ENCODE data around the gene VKORC1L1. TPM values are rescaled to one million over a fixed set of nuclear protein-coding genes. Genes with fewer than 3 reads are reported as not detected.

VKORC1L1 gene
- total and polyA plus RNA-seq, 9 of the 15 experiments (the other 6 are each of a cell fraction or from before 2014, with no cell fraction given), result 6.8 to 36.5 (median 19.3) TPM

DNA sequence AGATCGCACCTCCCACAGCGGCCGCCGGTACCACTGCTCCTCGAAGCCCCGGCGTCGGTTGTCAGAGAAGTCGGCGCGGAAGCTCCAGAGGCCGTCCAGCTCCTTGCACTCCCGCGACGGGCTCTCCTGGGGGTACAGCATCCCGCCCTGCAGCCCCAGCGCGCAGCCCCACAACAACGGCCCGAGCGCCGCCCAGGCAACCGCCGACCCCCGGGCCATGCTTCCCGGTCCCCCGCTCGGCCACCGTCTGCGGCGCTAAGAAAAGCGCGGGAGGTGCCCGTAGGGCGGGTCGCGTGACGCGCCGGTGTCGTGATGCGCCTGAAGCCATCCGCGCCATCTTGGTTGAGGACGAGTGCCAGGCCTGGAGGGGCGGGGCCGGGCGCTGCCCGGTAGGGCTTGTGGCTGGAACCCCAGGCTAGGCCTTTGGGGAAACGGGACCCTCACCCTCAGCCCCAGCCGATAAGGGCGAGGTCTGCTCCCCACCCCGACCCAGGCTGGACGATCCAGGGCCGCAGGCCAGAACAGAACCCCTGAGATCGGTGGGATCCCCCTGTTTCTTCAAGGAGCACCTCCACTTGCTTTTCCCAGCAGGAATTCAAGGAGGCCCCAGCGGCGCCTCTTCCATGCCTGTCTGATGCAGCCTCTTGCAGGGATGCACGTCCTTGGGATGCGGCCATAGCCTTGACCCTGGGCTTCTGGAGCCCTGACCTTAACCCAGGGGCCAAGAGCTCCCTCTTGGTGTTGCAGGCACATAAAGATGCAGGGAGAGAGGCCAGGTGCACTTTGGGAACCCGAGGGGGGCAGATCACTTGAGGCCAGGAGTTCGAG, 109.3 kb downstream of the VKORC1L1 start, which contains the start of gene GUSB (continued):
- TF ChIP-seq ZNF311 (CRISPR knock-in tag; IDR thresholded peaks at IDR 0.05) (no peak), ZSCAN29 (IDR thresholded peaks at IDR 0.05) (no peak), SREBF2 (CRISPR knock-in tag; IDR thresholded peaks at IDR 0.05) (no peak), NR1H2 (CRISPR knock-in tag; IDR thresholded peaks at IDR 0.05) (peak; percentile 98), ZBTB8A (IDR thresholded peaks at IDR 0.05; ENCODE audit: partially characterized antibody) (no peak), CTBP1 (IDR thresholded peaks at IDR 0.05; ENCODE audit: borderline replicate concordance) (peak; percentile 77; the same call in 1 of the 2 replicates), TOE1 (IDR thresholded peaks at IDR 0.05; ENCODE audit: borderline replicate concordance) (peak; percentile 94), TOE1 (CRISPR knock-in tag; IDR thresholded peaks at IDR 0.05; ENCODE audit: borderline replicate concordance, low read depth) (no peak), BMI1 (IDR thresholded peaks at IDR 0.05; ENCODE audit: low read length) (no peak), ZKSCAN3 (CRISPR knock-in tag; IDR thresholded peaks at IDR 0.05) (no peak), GABPA (tag; conservative IDR thresholded peaks at IDR 0.05; ENCODE audit: low read depth) (peak; percentile 59), KAT8 (IDR thresholded peaks at IDR 0.05; ENCODE audit: low read depth) (no peak), ZNF165 (CRISPR knock-in tag; IDR thresholded peaks at IDR 0.05; ENCODE audit: borderline replicate concordance) (peak; percentile 85; the same call in 1 of the 2 replicates), HMG20A (CRISPR knock-in tag; conservative IDR thresholded peaks at IDR 0.05) (no peak), ZNF79 (CRISPR knock-in tag; IDR thresholded peaks at IDR 0.05; ENCODE audit: low read depth) (no peak), NFYB (IDR thresholded peaks at IDR 0.05; ENCODE audit: extremely low read depth, insufficient read length) (no peak), STAT5A (IDR thresholded peaks at IDR 0.05; ENCODE audit: borderline replicate concordance, low read length) (no peak; the same call in 1 of the 2 replicates), SLC30A9 (CRISPR knock-in tag; IDR thresholded peaks at IDR 0.05) (no peak), ZKSCAN8 (CRISPR knock-in tag; IDR thresholded peaks at IDR 0.05) (no peak), ZNF41 (CRISPR knock-in tag; conservative IDR thresholded peaks at IDR 0.05) (no peak), ZNF766 (CRISPR knock-in tag; conservative IDR thresholded peaks at IDR 0.05) (peak; percentile 93)
- TF ChIP-seq, protein P1, sequence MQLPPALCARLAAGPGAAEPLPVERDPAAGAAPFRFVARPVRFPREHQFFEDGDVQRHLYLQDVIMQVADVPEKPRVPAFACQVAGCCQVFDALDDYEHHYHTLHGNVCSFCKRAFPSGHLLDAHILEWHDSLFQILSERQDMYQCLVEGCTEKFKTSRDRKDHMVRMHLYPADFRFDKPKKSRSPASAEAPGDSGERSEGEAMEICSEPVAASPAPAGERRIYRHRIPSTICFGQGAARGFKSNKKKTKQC (CRISPR knock-in tag; IDR thresholded peaks at IDR 0.05), result peak; percentile 90
- TF ChIP-seq, protein P2, sequence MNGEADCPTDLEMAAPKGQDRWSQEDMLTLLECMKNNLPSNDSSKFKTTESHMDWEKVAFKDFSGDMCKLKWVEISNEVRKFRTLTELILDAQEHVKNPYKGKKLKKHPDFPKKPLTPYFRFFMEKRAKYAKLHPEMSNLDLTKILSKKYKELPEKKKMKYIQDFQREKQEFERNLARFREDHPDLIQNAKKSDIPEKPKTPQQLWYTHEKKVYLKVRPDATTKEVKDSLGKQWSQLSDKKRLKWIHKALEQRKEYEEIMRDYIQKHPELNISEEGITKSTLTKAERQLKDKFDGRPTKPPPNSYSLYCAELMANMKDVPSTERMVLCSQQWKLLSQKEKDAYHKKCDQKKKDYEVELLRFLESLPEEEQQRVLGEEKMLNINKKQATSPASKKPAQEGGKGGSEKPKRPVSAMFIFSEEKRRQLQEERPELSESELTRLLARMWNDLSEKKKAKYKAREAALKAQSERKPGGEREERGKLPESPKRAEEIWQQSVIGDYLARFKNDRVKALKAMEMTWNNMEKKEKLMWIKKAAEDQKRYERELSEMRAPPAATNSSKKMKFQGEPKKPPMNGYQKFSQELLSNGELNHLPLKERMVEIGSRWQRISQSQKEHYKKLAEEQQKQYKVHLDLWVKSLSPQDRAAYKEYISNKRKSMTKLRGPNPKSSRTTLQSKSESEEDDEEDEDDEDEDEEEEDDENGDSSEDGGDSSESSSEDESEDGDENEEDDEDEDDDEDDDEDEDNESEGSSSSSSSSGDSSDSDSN (IDR thresholded peaks at IDR 0.05; ENCODE audit: borderline replicate concordance in 1 of 2, low read depth in 2 of 2, low read length in 2 of 2), result peak in 1 of 2 experiments; percentile 76; a peak in 2 of 4 replicates
- TF ChIP-seq, protein P3, sequence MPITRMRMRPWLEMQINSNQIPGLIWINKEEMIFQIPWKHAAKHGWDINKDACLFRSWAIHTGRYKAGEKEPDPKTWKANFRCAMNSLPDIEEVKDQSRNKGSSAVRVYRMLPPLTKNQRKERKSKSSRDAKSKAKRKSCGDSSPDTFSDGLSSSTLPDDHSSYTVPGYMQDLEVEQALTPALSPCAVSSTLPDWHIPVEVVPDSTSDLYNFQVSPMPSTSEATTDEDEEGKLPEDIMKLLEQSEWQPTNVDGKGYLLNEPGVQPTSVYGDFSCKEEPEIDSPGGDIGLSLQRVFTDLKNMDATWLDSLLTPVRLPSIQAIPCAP (CRISPR knock-in tag; IDR thresholded peaks at IDR 0.05; ENCODE audit: borderline replicate concordance), result peak; percentile 51; the same call in 1 of the 2 replicates
- TF ChIP-seq, protein P4, sequence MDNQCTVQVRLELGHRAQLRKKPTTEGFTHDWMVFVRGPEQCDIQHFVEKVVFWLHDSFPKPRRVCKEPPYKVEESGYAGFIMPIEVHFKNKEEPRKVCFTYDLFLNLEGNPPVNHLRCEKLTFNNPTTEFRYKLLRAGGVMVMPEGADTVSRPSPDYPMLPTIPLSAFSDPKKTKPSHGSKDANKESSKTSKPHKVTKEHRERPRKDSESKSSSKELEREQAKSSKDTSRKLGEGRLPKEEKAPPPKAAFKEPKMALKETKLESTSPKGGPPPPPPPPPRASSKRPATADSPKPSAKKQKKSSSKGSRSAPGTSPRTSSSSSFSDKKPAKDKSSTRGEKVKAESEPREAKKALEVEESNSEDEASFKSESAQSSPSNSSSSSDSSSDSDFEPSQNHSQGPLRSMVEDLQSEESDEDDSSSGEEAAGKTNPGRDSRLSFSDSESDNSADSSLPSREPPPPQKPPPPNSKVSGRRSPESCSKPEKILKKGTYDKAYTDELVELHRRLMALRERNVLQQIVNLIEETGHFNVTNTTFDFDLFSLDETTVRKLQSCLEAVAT (IDR thresholded peaks at IDR 0.05), result no peak
